Mesothelial cell of epicardium (in vitro differentiated cells): Measurements from ENCODE around the gene SFSWAP. TPM values are rescaled to one million over a fixed set of nuclear protein-coding genes. Genes with fewer than 3 reads are reported as not detected.

Experiments
- DNase-seq, 2 experiments: peaks; one replicate each; pipeline ENCODE4 v3.0.0; 2021; ENCODE audit warnings: low spot score in 2 of 2; ENCODE audit not compliant: unreplicated experiment in 2 of 2
- H3K27ac Mint-ChIP-seq: 2 replicates; pipeline ENCODE4 v1.8.0; 2021; ENCODE audit warnings: mixed read lengths
- H3K27me3 Mint-ChIP-seq: 2 replicates; pipeline ENCODE4 v1.8.0; 2021; ENCODE audit warnings: low read depth, mixed read lengths
- H3K36me3 Mint-ChIP-seq: 2 replicates; pipeline ENCODE4 v1.8.0; 2021; ENCODE audit warnings: mixed read lengths
- H3K4me1 Mint-ChIP-seq: 2 replicates; pipeline ENCODE4 v1.8.0; 2021; ENCODE audit warnings: mixed read lengths
- H3K4me3 Mint-ChIP-seq: 2 replicates; pipeline ENCODE4 v1.8.0; 2021; ENCODE audit warnings: mild to moderate bottlenecking, moderate library complexity, mixed read lengths
- H3K9me3 Mint-ChIP-seq: 2 replicates; pipeline ENCODE4 v1.8.0; 2021; ENCODE audit warnings: mixed read lengths
- CTCF ChIP-seq: fragments of 200-600 bp; sonication (generic); IDR thresholded peaks from one replicate; pipeline ENCODE4 v1.5.0; 2021; ENCODE audit warnings: antibody characterized with exemption; ENCODE audit not compliant: unreplicated experiment
- total RNA-seq: library from RNA; stranded (reverse); gene quantifications from 3 replicates; pipeline ENCODE4 v1.2.1, GENCODE V29; 2021

SFSWAP gene
- total RNA-seq, 1 donor from 2014 or later: 73.0 TPM

- Mint-ChIP-seq H3K36me3 (no peaks in the 10 kb centered on the region), H3K27me3 (no peaks in the 10 kb centered on the region), H3K4me3 (no peak overlapping the region), H3K9me3 (no peaks in the 10 kb centered on the region), H3K4me1 (no peaks in the 10 kb centered on the region), H3K27ac (no peak overlapping the region)
- no peak for DNase-seq
- TF ChIP-seq CTCF: no peak
Observed at GRCh38 chr12:131844140-131844539, 133.2 kb downstream of the SFSWAP start.

DNA sequence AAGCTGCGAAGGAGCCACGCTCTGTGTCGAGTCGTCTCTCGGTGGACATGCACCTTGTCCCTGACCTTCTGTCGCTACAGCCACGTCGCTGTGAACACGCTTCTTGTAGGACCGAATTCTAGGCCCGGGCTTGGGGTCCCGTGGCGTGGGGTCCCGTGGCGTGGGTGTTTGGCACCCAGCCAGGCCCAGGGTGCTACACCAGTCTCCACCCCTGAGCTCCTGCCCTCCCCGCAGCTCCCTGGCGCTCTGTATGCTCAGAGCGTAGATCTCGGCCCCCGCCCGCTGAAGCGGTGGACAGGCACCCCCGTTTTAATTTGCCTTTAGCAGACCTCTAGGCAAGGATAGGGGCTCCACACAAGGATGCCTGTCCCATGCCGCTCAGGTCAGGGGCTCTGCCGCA is 133.8 kb downstream of the SFSWAP start:
- no peak overlapping the region for H3K4me3 Mint-ChIP-seq
- H3K36me3 Mint-ChIP-seq: no peaks in the 10 kb centered on the region
- H3K9me3 Mint-ChIP-seq: no peaks in the 10 kb centered on the region
- no peak for TF ChIP-seq CTCF
- H3K4me1 Mint-ChIP-seq: no peaks in the 10 kb centered on the region
- no peak for DNase-seq
- no peak overlapping the region for H3K27ac Mint-ChIP-seq
- H3K27me3 Mint-ChIP-seq: no peaks in the 10 kb centered on the region

DNA sequence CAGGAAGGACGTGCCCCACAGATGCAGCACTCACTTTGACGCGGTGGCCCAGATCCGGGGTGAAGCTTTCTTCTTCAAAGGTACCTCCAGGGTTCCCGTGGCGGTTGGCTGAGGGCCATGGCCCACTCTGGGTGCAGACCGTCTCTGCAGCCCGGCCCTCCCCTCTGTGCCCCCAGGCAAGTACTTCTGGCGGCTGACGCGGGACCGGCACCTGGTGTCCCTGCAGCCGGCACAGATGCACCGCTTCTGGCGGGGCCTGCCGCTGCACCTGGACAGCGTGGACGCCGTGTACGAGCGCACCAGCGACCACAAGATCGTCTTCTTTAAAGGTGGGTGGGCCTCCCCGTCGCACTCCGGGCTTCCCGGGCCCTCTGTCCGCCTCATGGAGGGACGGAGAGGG is 134.2 kb downstream of the SFSWAP start:
- no peaks in the 10 kb centered on the region for H3K36me3 Mint-ChIP-seq
- H3K4me3 Mint-ChIP-seq: no peak overlapping the region

GRCh38 chr12:131847456-131847855 is 136.6 kb downstream of the SFSWAP start:
- no peaks in the 10 kb centered on the region for H3K9me3 Mint-ChIP-seq
- DNase-seq: no peak
- H3K27ac Mint-ChIP-seq: no peak overlapping the region
- H3K27me3 Mint-ChIP-seq: no peaks in the 10 kb centered on the region
- no peak overlapping the region for H3K4me3 Mint-ChIP-seq
- no peak for TF ChIP-seq CTCF
- H3K4me1 Mint-ChIP-seq: no peaks in the 10 kb centered on the region
- no peaks in the 10 kb centered on the region for H3K36me3 Mint-ChIP-seq

More for the DNA sequence above, 134.2 kb downstream of the SFSWAP start:
- no peaks in the 10 kb centered on the region for H3K27me3 Mint-ChIP-seq
- no peak for DNase-seq
- no peak overlapping the region for H3K27ac Mint-ChIP-seq
- no peak for TF ChIP-seq CTCF
- no peaks in the 10 kb centered on the region for H3K9me3 Mint-ChIP-seq
- no peaks in the 10 kb centered on the region for H3K4me1 Mint-ChIP-seq

GRCh38 chr12:131848753-131849152 is 137.9 kb downstream of the SFSWAP start:
- H3K27me3 Mint-ChIP-seq: no peaks in the 10 kb centered on the region
- DNase-seq: no peak

More at GRCh38 chr12:131848753-131849152, 137.9 kb downstream of the SFSWAP start:
- H3K9me3 Mint-ChIP-seq: no peaks in the 10 kb centered on the region
- no peak overlapping the region for H3K4me3 Mint-ChIP-seq
- no peak for TF ChIP-seq CTCF
- H3K36me3 Mint-ChIP-seq: no peaks in the 10 kb centered on the region
- H3K27ac Mint-ChIP-seq: no peak overlapping the region
- no peaks in the 10 kb centered on the region for H3K4me1 Mint-ChIP-seq

Other genes starting within 250 kb of the SFSWAP start
- 1.8 to 2.0 TPM (median 1.9 TPM) in 3 replicates for gene MMP17, start 117.3 kb downstream of the SFSWAP start, total RNA-seq
- 88.8 to 104 TPM (median 93.0 TPM) in 3 replicates for gene ULK1, start 183.5 kb downstream of the SFSWAP start, total RNA-seq
- gene PUS1, start 218.2 kb downstream of the SFSWAP start, total RNA-seq: 25.5 to 28.2 TPM (median 27.4 TPM) in 3 replicates
- gene EP400, start 238.9 kb downstream of the SFSWAP start, total RNA-seq: 74.0 to 77.9 TPM (median 75.3 TPM) in 3 replicates